K562 (cell line): ENCODE measurements around the gene AADAC. TPM values are rescaled to one million over a fixed set of nuclear protein-coding genes. Genes with fewer than 3 reads are reported as not detected.

Experiments used
- ATF3 ChIP-seq, 2 experiments: fragments of 450-650 bp in 1 of 2; sonication (generic) in 1 of 2; formaldehyde crosslinking in 1 of 2; IDR thresholded peaks in 1 of 2; conservative IDR thresholded peaks in 1 of 2; 2 replicates each; pipeline versions ENCODE4 v1.6.1 to v1.8.1; 2016 to 2023; ENCODE audit warnings: mild to moderate bottlenecking in 2 of 2, moderate library complexity in 2 of 2, inconsistent platforms in 1 of 2, missing genetic modification reagents in 1 of 2
- CBX8 ChIP-seq: fragments of 200-600 bp; sonication (generic); IDR thresholded peaks from 2 replicates; pipeline ENCODE4 v1.6.1; 2012; ENCODE audit warnings: borderline replicate concordance, mixed run types, low read depth, mild to moderate bottlenecking, moderate library complexity, mixed read lengths, low read length, control low read depth, inconsistent platforms; ENCODE audit not compliant: poor library complexity, severe bottlenecking; ENCODE audit errors: extremely low read depth
- DMBX1 ChIP-seq: fragments of 250-450 bp; sonication (Bioruptor Pico); IDR thresholded peaks from 2 replicates; pipeline ENCODE4 v1.8.0; 2022; ENCODE audit warnings: inconsistent platforms, mild to moderate bottlenecking, moderate library complexity, borderline replicate concordance
- EHMT2 ChIP-seq: fragments of 450-650 bp; IDR thresholded peaks from 2 replicates; pipeline ENCODE4 v1.6.1; 2018; ENCODE audit warnings: antibody characterized with exemption
- ESRRA ChIP-seq: fragments of 450-650 bp; IDR thresholded peaks from 2 replicates; pipeline ENCODE4 v1.6.1; 2014; ENCODE audit warnings: low read depth, mild to moderate bottlenecking, moderate library complexity, borderline replicate concordance
- HMBOX1 ChIP-seq: sonication (generic); IDR thresholded peaks from 2 replicates; pipeline ENCODE4 v1.6.1; 2016
- HSF4 ChIP-seq: fragments of 250-450 bp; sonication (Bioruptor Pico); IDR thresholded peaks from 2 replicates; pipeline ENCODE4 v2.1.2; 2022; ENCODE audit warnings: mild to moderate bottlenecking, moderate library complexity, borderline replicate concordance
- MGA ChIP-seq: fragments of 450-650 bp; IDR thresholded peaks from 2 replicates; pipeline ENCODE4 v1.6.1; 2016; ENCODE audit warnings: mild to moderate bottlenecking, moderate library complexity
- NR3C1 ChIP-seq: sonication (generic); formaldehyde crosslinking; IDR thresholded peaks from 2 replicates; pipeline ENCODE4 v1.8.1; 2022; ENCODE audit warnings: missing genetic modification reagents
- WHSC1 ChIP-seq: IDR thresholded peaks from one replicate; pipeline ENCODE4 v1.6.1; 2012; ENCODE audit warnings: low read length, control low read depth, inconsistent platforms
- polyA plus RNA-seq, 8 experiments: library from polyadenylated mRNA; depleted of rRNA in 4 of 8; stranded (reverse) in 5 of 8; unstranded in 3 of 8; fragments of >200 nt; fragmentation: Nextera tagmentation in 2 of 8; fragmentation: Illumina TruSeq in 1 of 8; extraction: Ambion mirVana in 2 of 8; extraction: Trizol in 1 of 8; gene quantifications; 2 replicates each; pipeline versions ENCODE4 v1.2.1 to v1.2.3, GENCODE V29; 2011 to 2014; ENCODE audit warnings: inconsistent platforms in 1 of 8, missing spikeins in 1 of 8
- total RNA-seq, 7 experiments: library from RNA; depleted of rRNA in 6 of 7; stranded (reverse); fragments of >200 nt in 6 of 7; fragmentation: Illumina TruSeq in 2 of 7; extraction: Trizol in 2 of 7; gene quantifications; 2 replicates each; pipeline versions ENCODE4 v1.2.1 to v1.2.3, GENCODE V29; 2011 to 2021; ENCODE audit warnings: low replicate concordance in 1 of 7

The AADAC gene
- total and polyA plus RNA-seq, 9 of the 15 experiments (the other 6 are each of a cell fraction or from before 2014, with no cell fraction given): 0.47 TPM; not detected in 8

- no peak for TF ChIP-seq ATF3 (IDR thresholded peaks at IDR 0.05)
- TF ChIP-seq ATF3 (CRISPR knock-in tag; conservative IDR thresholded peaks at IDR 0.05): no peak
- TF ChIP-seq NR3C1 (CRISPR knock-in tag): no peak
- TF ChIP-seq HMBOX1: no peak
- TF ChIP-seq EHMT2: no peak
- TF ChIP-seq DMBX1 (CRISPR knock-in tag): no peak
- no peak for TF ChIP-seq WHSC1
- no peak for TF ChIP-seq MGA
- TF ChIP-seq CBX8: no peak
- no peak for TF ChIP-seq ESRRA
- TF ChIP-seq HSF4: no peak
- TF ChIP-seq, all 486 proteins: peak for 0
Measured at GRCh38 chr3:151816091-151816604, 2.2 kb downstream of the AADAC start (continued).
